ENCODE measurements around the gene MAG. TPM values are rescaled to one million over a fixed set of nuclear protein-coding genes. Genes with fewer than 3 reads are reported as not detected.

MAG gene
- total RNA-seq, 1 experiment from 2014 or later, result 0.41 TPM

DNA sequence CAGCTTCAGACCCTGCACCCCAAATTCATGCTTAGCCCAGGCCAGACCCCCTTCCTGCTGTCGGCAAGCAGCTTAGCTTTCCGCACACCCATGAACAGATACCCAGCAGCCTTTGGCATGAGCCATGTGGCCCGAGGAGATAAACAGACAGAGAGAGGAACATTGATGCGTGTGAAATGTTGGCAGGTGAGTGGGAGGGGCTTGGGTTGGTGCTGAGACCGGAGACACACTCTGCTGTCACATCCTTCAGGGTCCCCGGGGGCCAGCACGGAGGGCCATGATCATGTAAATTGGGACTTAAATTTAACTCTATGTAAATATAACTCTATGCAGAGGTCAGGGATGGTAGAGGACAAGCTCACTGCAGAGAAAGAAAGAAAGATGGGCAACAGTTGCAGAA lies 38.5 kb downstream of the MAG start:
- TF ChIP-seq CTCF (IDR thresholded peaks at IDR 0.05; ENCODE audit: insufficient read depth in 1 of 2, low read depth in 1 of 2, low read length in 1 of 2, severe bottlenecking in 1 of 2, unreplicated experiment in 1 of 2), result no peak
- Histone ChIP-seq H3K27me3 (replicated peaks; ENCODE audit: control insufficient read depth, insufficient read depth, low read length) (no peaks in the 10 kb centered on the region; the same call in 1 of the 2 replicates), H3K36me3 (ENCODE audit: control insufficient read depth, insufficient read depth, low read length) (no peaks in the 10 kb centered on the region), H3K4me1 (no peaks in the 10 kb centered on the region), H3K9me3 (no peaks in the 10 kb centered on the region), H3K4me3 (ENCODE audit: low read depth, low read length) (no peak overlapping the region)
- H3K9me3 Mint-ChIP-seq (ENCODE audit: unreplicated experiment), result no peaks in the 10 kb centered on the region
- POLR2A ChIA-PET, result interaction anchor here (0.6 kb wide), 1 partner anchor 334 kb away, joined by 3 read pairs; no protein-coding TSS in a partner anchor
- H3K4me1 Mint-ChIP-seq (ENCODE audit: low read depth, unreplicated experiment), result no peaks in the 10 kb centered on the region
- BruUV-seq (replicated peaks), result no TSS peak
- H3K27me3 Mint-ChIP-seq (ENCODE audit: insufficient read depth, unreplicated experiment), result peaks cover 9% of the 10 kb centered on the region
- no peak overlapping the region for H3K4me3 Mint-ChIP-seq (ENCODE audit: unreplicated experiment)
- CTCF ChIA-PET, result no interaction called here
- H3K36me3 Mint-ChIP-seq (ENCODE audit: insufficient read depth, unreplicated experiment), result no peaks in the 10 kb centered on the region
- intact Hi-C loops (cut with micrococcal nuclease; ENCODE audit: unreplicated experiment), result no loop called here
- no peak for DNase-seq
- H3K27ac Mint-ChIP-seq (ENCODE audit: unreplicated experiment), result no peak overlapping the region

GRCh38 chr19:35331551-35332214 lies 39.7 kb downstream of the MAG start:
- no TSS peak for BruUV-seq (replicated peaks)
- H3K4me3 Mint-ChIP-seq (ENCODE audit: unreplicated experiment), result no peak overlapping the region
- no peak for TF ChIP-seq CTCF (IDR thresholded peaks at IDR 0.05; ENCODE audit: insufficient read depth in 1 of 2, low read depth in 1 of 2, low read length in 1 of 2, severe bottlenecking in 1 of 2, unreplicated experiment in 1 of 2)

GRCh38 chr19:35332817-35333216 lies 40.9 kb downstream of the MAG start:
- intact Hi-C loops (cut with micrococcal nuclease; ENCODE audit: unreplicated experiment), result no loop called here
- peaks cover 2% of the 10 kb centered on the region for H3K27me3 Mint-ChIP-seq (ENCODE audit: insufficient read depth, unreplicated experiment)
- Histone ChIP-seq H3K4me3 (ENCODE audit: low read depth, low read length) (no peak overlapping the region), H3K27me3 (replicated peaks; ENCODE audit: control insufficient read depth, insufficient read depth, low read length) (no peaks in the 10 kb centered on the region), H3K4me1 (no peaks in the 10 kb centered on the region), H3K36me3 (ENCODE audit: control insufficient read depth, insufficient read depth, low read length) (no peaks in the 10 kb centered on the region), H3K9me3 (no peaks in the 10 kb centered on the region)
- H3K27ac Mint-ChIP-seq (ENCODE audit: unreplicated experiment), result no peak overlapping the region
- no peaks in the 10 kb centered on the region for H3K36me3 Mint-ChIP-seq (ENCODE audit: insufficient read depth, unreplicated experiment)
- no peaks in the 10 kb centered on the region for H3K9me3 Mint-ChIP-seq (ENCODE audit: unreplicated experiment)
- no peak overlapping the region for H3K4me3 Mint-ChIP-seq (ENCODE audit: unreplicated experiment)
- ChIA-PET CTCF (no interaction called here), POLR2A (no interaction called here)
- no peaks in the 10 kb centered on the region for H3K4me1 Mint-ChIP-seq (ENCODE audit: low read depth, unreplicated experiment)
- no peak for DNase-seq
- TF ChIP-seq CTCF (IDR thresholded peaks at IDR 0.05; ENCODE audit: insufficient read depth in 1 of 2, low read depth in 1 of 2, low read length in 1 of 2, severe bottlenecking in 1 of 2, unreplicated experiment in 1 of 2), result no peak
- no TSS peak for BruUV-seq (replicated peaks)

More at GRCh38 chr19:35331551-35332214, 39.7 kb downstream of the MAG start:
- no peaks in the 10 kb centered on the region for H3K4me1 ChIP-seq
- Mint-ChIP-seq H3K36me3 (ENCODE audit: insufficient read depth, unreplicated experiment) (no peaks in the 10 kb centered on the region), H3K9me3 (ENCODE audit: unreplicated experiment) (no peaks in the 10 kb centered on the region), H3K4me1 (ENCODE audit: low read depth, unreplicated experiment) (no peaks in the 10 kb centered on the region), H3K27ac (ENCODE audit: unreplicated experiment) (no peak overlapping the region), H3K27me3 (ENCODE audit: insufficient read depth, unreplicated experiment) (peaks cover 5% of the 10 kb centered on the region)
- H3K36me3 ChIP-seq (ENCODE audit: control insufficient read depth, insufficient read depth, low read length), result no peaks in the 10 kb centered on the region
- intact Hi-C loops (cut with micrococcal nuclease; ENCODE audit: unreplicated experiment), result no loop called here
- POLR2A ChIA-PET, result no interaction called here
- no peaks in the 10 kb centered on the region for H3K9me3 ChIP-seq
- CTCF ChIA-PET, result no interaction called here
- H3K4me3 ChIP-seq (ENCODE audit: low read depth, low read length), result no peak overlapping the region
- no peaks in the 10 kb centered on the region; the same call in 1 of the 2 replicates for H3K27me3 ChIP-seq (replicated peaks; ENCODE audit: control insufficient read depth, insufficient read depth, low read length)
- no peak for DNase-seq
